Activated CD4-positive, alpha-beta T cell treated with anti-CD3 and anti-CD28 coated beads, Interleukin-2, amount 10 ng/mL, durations not matched to agents 7 days and 5 days (primary cell): ENCODE results near the gene ZNF558. TPM values are rescaled to one million over a fixed set of nuclear protein-coding genes. Genes with fewer than 3 reads are reported as not detected.

Experiments
- CTCF ChIA-PET: fragments of 350-600 bp; sonication (Branson Sonifier 250); formaldehyde crosslinking; loops from one replicate; lab custom pipeline; 2021; ENCODE audit warnings: antibody characterized with exemption; lab: Charles Lee
- POLR2A ChIA-PET: fragments of 350-600 bp; sonication (Branson Sonifier 250); formaldehyde crosslinking; loops from one replicate; lab custom pipeline; 2021; ENCODE audit warnings: antibody characterized with exemption; lab: Charles Lee
- DNase-seq: peaks from one replicate; pipeline ENCODE4 v3.0.0-alpha.2; 2020
- H3K27ac Mint-ChIP-seq: one replicate; pipeline ENCODE4 v1.8.0; 2021; ENCODE audit warnings: mild to moderate bottlenecking, moderate library complexity, mixed read lengths
- H3K27me3 Mint-ChIP-seq: one replicate; pipeline ENCODE4 v1.8.0; 2021; ENCODE audit warnings: mixed read lengths
- H3K36me3 Mint-ChIP-seq: one replicate; pipeline ENCODE4 v1.8.0; 2021; ENCODE audit warnings: low read depth, mixed read lengths
- H3K4me1 Mint-ChIP-seq: one replicate; pipeline ENCODE4 v1.8.0; 2021; ENCODE audit warnings: mixed read lengths
- H3K4me3 Mint-ChIP-seq: one replicate; pipeline ENCODE4 v1.8.0; 2021; ENCODE audit warnings: mild to moderate bottlenecking, moderate library complexity, mixed read lengths
- H3K9me3 Mint-ChIP-seq: one replicate; pipeline ENCODE4 v1.8.0; 2021; ENCODE audit warnings: mixed read lengths
- total RNA-seq, 2 experiments: library from RNA; stranded (reverse); gene quantifications; one replicate each; pipeline ENCODE4 v1.2.3, GENCODE V29; 2021

ZNF558 gene
- total RNA-seq = 10 to 100 TPM; 19.5 to 21.2 TPM

- H3K4me1 Mint-ChIP-seq = peaks cover 28% of the 10 kb centered on the region
- peaks cover 15% of the 10 kb centered on the region for H3K36me3 Mint-ChIP-seq
- ChIA-PET CTCF (interaction anchor here (0.9 kb wide), 1 partner anchor 15 kb away, joined by 3 read pairs; no protein-coding TSS in a partner anchor), POLR2A (no interaction called here)
- peak within 1 kb of the TSS; percentile 97 for H3K27ac Mint-ChIP-seq
- peaks cover 10% of the 10 kb centered on the region for H3K27me3 Mint-ChIP-seq
- H3K4me3 Mint-ChIP-seq = peak within 1 kb of the TSS; percentile 85
- H3K9me3 Mint-ChIP-seq = peaks cover 9% of the 10 kb centered on the region
- peak; percentile 100 for DNase-seq
Observed at GRCh38 chr19:8832132-8833021, at the start of gene ZNF558, which contains the start of gene MBD3L1. Gene ZNF558, minus strand, starts transcription at chr19:8832304. Its CDS starts 9,645 bp downstream, at chr19:8822659. Gene MBD3L1, plus strand, starts transcription at chr19:8832377. Its CDS starts 10,302 bp downstream, at chr19:8842679.

- Mint-ChIP-seq H3K4me3 (no peak overlapping the region), H3K27ac (no peak overlapping the region), H3K4me1 (no peaks in the 10 kb centered on the region), H3K27me3 (no peaks in the 10 kb centered on the region), H3K36me3 (no peaks in the 10 kb centered on the region), H3K9me3 (peaks cover 18% of the 10 kb centered on the region)
- CTCF ChIA-PET = no interaction called here
- no peak for DNase-seq
- POLR2A ChIA-PET = no interaction called here
Observed at GRCh38 chr19:8881512-8881911, 49.4 kb upstream of the ZNF558 start.

GRCh38 chr19:8880868-8881488, 48.9 kb upstream of the ZNF558 start:
- H3K4me1 Mint-ChIP-seq = no peaks in the 10 kb centered on the region
- DNase-seq = no peak
- H3K36me3 Mint-ChIP-seq = no peaks in the 10 kb centered on the region
- H3K27ac Mint-ChIP-seq = no peak overlapping the region
- H3K9me3 Mint-ChIP-seq = peaks cover 18% of the 10 kb centered on the region
- H3K27me3 Mint-ChIP-seq = no peaks in the 10 kb centered on the region
- ChIA-PET POLR2A (no interaction called here), CTCF (no interaction called here)
- H3K4me3 Mint-ChIP-seq = no peak overlapping the region

GRCh38 chr19:8877854-8878705, 46.0 kb upstream of the ZNF558 start:
- peaks cover 18% of the 10 kb centered on the region for H3K9me3 Mint-ChIP-seq

GRCh38 chr19:8866344-8866743, 34.2 kb upstream of the ZNF558 start:
- no peak for DNase-seq
- H3K36me3 Mint-ChIP-seq = no peaks in the 10 kb centered on the region
- no peaks in the 10 kb centered on the region for H3K27me3 Mint-ChIP-seq
- ChIA-PET POLR2A (no interaction called here), CTCF (no interaction called here)
- no peaks in the 10 kb centered on the region for H3K4me1 Mint-ChIP-seq
- H3K4me3 Mint-ChIP-seq = no peak overlapping the region
- no peaks in the 10 kb centered on the region for H3K9me3 Mint-ChIP-seq
- no peak overlapping the region for H3K27ac Mint-ChIP-seq

More at GRCh38 chr19:8877854-8878705, 46.0 kb upstream of the ZNF558 start:
- Mint-ChIP-seq H3K36me3 (no peaks in the 10 kb centered on the region), H3K4me3 (no peak overlapping the region), H3K27ac (no peak overlapping the region), H3K27me3 (no peaks in the 10 kb centered on the region), H3K4me1 (no peaks in the 10 kb centered on the region)
- CTCF ChIA-PET = no interaction called here
- DNase-seq = no peak
- POLR2A ChIA-PET = no interaction called here

GRCh38 chr19:8858260-8858659, 26.2 kb upstream of the ZNF558 start:
- no peaks in the 10 kb centered on the region for H3K27me3 Mint-ChIP-seq
- H3K4me1 Mint-ChIP-seq = no peaks in the 10 kb centered on the region
- CTCF ChIA-PET = no interaction called here
- no peak for DNase-seq
- no peaks in the 10 kb centered on the region for H3K36me3 Mint-ChIP-seq
- POLR2A ChIA-PET = no interaction called here
- H3K9me3 Mint-ChIP-seq = peaks cover 3% of the 10 kb centered on the region
- H3K4me3 Mint-ChIP-seq = no peak overlapping the region
- H3K27ac Mint-ChIP-seq = no peak overlapping the region

- ChIA-PET CTCF (no interaction called here), POLR2A (no interaction called here)
- Mint-ChIP-seq H3K36me3 (no peaks in the 10 kb centered on the region), H3K27ac (no peak overlapping the region), H3K4me1 (no peaks in the 10 kb centered on the region), H3K27me3 (no peaks in the 10 kb centered on the region), H3K9me3 (peaks cover 14% of the 10 kb centered on the region), H3K4me3 (no peak overlapping the region)
- no peak for DNase-seq
Observed at GRCh38 chr19:8850488-8850887, 18.4 kb upstream of the ZNF558 start.

- no peaks in the 10 kb centered on the region for H3K4me1 Mint-ChIP-seq
- no peaks in the 10 kb centered on the region for H3K27me3 Mint-ChIP-seq
- H3K4me3 Mint-ChIP-seq = no peak overlapping the region
- CTCF ChIA-PET = no interaction called here
- H3K9me3 Mint-ChIP-seq = peaks cover 14% of the 10 kb centered on the region
- no peak overlapping the region for H3K27ac Mint-ChIP-seq
- no peaks in the 10 kb centered on the region for H3K36me3 Mint-ChIP-seq
- POLR2A ChIA-PET = no interaction called here
- DNase-seq = no peak
Observed at GRCh38 chr19:8849232-8849631, 17.1 kb upstream of the ZNF558 start.

GRCh38 chr19:8846819-8847218, 14.7 kb upstream of the ZNF558 start:
- H3K9me3 Mint-ChIP-seq = peaks cover 14% of the 10 kb centered on the region
- ChIA-PET POLR2A (no interaction called here), CTCF (interaction anchor here (1.5 kb wide), 1 partner anchor 15 kb away, joined by 3 read pairs; the partner anchor contains the start of genes MBD3L1 and ZNF558)
- H3K27me3 Mint-ChIP-seq = peaks cover 2% of the 10 kb centered on the region
- H3K27ac Mint-ChIP-seq = no peak overlapping the region
- no peaks in the 10 kb centered on the region for H3K4me1 Mint-ChIP-seq
- H3K4me3 Mint-ChIP-seq = no peak overlapping the region
- no peak for DNase-seq
- no peaks in the 10 kb centered on the region for H3K36me3 Mint-ChIP-seq

GRCh38 chr19:8840708-8841107, 8.6 kb upstream of the ZNF558 start:
- Mint-ChIP-seq H3K4me3 (no peak overlapping the region), H3K36me3 (no peaks in the 10 kb centered on the region), H3K27me3 (peaks cover 5% of the 10 kb centered on the region), H3K9me3 (no peaks in the 10 kb centered on the region), H3K27ac (no peak overlapping the region), H3K4me1 (no peaks in the 10 kb centered on the region)
- no peak for DNase-seq
- ChIA-PET POLR2A (no interaction called here), CTCF (interaction anchor here (0.7 to 1.1 kb wide), 2 partner anchors 9 to 346 kb away, joined by 5 to 7 read pairs; no protein-coding TSS in a partner anchor)

GRCh38 chr19:8835877-8836276, 3.8 kb upstream of the ZNF558 start:
- CTCF ChIA-PET = no interaction called here
- H3K9me3 Mint-ChIP-seq = peaks cover 9% of the 10 kb centered on the region
- no peak for DNase-seq
- no peak overlapping the region for H3K27ac Mint-ChIP-seq
- H3K4me1 Mint-ChIP-seq = peaks cover 20% of the 10 kb centered on the region
- POLR2A ChIA-PET = interaction anchor here (1.1 kb wide), 1 partner anchor 9 kb away, joined by 3 read pairs; no protein-coding TSS in a partner anchor
- peaks cover 14% of the 10 kb centered on the region for H3K27me3 Mint-ChIP-seq
- H3K36me3 Mint-ChIP-seq = no peaks in the 10 kb centered on the region
- no peak overlapping the region for H3K4me3 Mint-ChIP-seq

GRCh38 chr19:8835446-8835845, 3.3 kb upstream of the ZNF558 start:
- POLR2A ChIA-PET = interaction anchor here (1.1 kb wide), 1 partner anchor 9 kb away, joined by 3 read pairs; no protein-coding TSS in a partner anchor
- Mint-ChIP-seq H3K27me3 (peaks cover 13% of the 10 kb centered on the region), H3K4me3 (no peak overlapping the region), H3K36me3 (no peaks in the 10 kb centered on the region), H3K9me3 (peaks cover 9% of the 10 kb centered on the region), H3K27ac (no peak overlapping the region), H3K4me1 (peaks cover 20% of the 10 kb centered on the region)
- DNase-seq = no peak
- CTCF ChIA-PET = no interaction called here
